ENCODE data around the gene CFAP77.

DNA sequence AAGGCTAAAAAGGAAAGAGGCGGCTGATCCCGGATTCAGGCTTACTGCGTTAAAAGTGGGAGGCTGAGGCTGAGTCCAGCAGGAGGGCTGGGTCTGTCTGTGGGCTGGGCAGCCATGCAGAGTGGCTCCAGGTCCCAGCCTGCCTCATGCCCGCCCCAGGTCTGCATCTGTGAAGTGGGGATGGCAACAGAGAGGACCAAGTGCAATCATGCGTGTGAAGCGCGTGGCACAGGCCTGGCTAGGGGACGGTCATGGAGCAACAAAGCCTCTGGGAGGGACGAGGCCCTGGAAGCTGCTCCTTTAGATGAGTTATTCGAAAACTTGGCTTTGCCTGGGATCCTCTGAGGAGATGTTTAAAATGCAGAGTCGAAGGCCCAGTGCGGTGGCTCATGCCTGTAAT lies 142.0 kb downstream of the CFAP77 start:
- TF ChIP-seq DPF2 (IDR thresholded peaks at IDR 0.05) (no peak), MTA3 (IDR thresholded peaks at IDR 0.05; ENCODE audit: borderline replicate concordance) (no peak), BCOR (IDR thresholded peaks at IDR 0.05) (no peak), OTX1 (CRISPR knock-in tag; IDR thresholded peaks at IDR 0.05) (no peak), TCF7 (IDR thresholded peaks at IDR 0.05; ENCODE audit: borderline replicate concordance) (no peak)
- TF ChIP-seq, protein P1, sequence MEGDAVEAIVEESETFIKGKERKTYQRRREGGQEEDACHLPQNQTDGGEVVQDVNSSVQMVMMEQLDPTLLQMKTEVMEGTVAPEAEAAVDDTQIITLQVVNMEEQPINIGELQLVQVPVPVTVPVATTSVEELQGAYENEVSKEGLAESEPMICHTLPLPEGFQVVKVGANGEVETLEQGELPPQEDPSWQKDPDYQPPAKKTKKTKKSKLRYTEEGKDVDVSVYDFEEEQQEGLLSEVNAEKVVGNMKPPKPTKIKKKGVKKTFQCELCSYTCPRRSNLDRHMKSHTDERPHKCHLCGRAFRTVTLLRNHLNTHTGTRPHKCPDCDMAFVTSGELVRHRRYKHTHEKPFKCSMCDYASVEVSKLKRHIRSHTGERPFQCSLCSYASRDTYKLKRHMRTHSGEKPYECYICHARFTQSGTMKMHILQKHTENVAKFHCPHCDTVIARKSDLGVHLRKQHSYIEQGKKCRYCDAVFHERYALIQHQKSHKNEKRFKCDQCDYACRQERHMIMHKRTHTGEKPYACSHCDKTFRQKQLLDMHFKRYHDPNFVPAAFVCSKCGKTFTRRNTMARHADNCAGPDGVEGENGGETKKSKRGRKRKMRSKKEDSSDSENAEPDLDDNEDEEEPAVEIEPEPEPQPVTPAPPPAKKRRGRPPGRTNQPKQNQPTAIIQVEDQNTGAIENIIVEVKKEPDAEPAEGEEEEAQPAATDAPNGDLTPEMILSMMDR (IDR thresholded peaks at IDR 0.05 in 2 of 3, conservative IDR thresholded peaks at IDR 0.05 in 1 of 3; ENCODE audit: insufficient read depth in 2 of 3, low read depth in 1 of 3, low read length in 3 of 3), result no peak
- TF ChIP-seq, protein P2, sequence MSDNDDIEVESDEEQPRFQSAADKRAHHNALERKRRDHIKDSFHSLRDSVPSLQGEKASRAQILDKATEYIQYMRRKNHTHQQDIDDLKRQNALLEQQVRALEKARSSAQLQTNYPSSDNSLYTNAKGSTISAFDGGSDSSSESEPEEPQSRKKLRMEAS (CRISPR knock-in tag; IDR thresholded peaks at IDR 0.05), result no peak

Measured in K562 (cell line).